Heart right ventricle (tissue), 16 donors: ENCODE measurements around the gene FBXW12. TPM values are rescaled to one million over a fixed set of nuclear protein-coding genes. Genes with fewer than 3 reads are reported as not detected.

ENCODE experiments used
- ATAC-seq, 8 donors: fragments of 200-7000 bp; cut with Tn5 transposase; one replicate each; pipeline ENCODE4 v1.9.1; 2020; ENCODE audit warnings: mild to moderate bottlenecking in 8 of 8, moderate library complexity in 8 of 8, moderate number of reproducible peaks in 1 of 8
- DNase-seq, 2 donors: peaks; one replicate each; pipeline ENCODE4 v3.0.0-alpha.2; 2020
- H3K27ac ChIP-seq, 10 donors: fragments of 200-600 bp; sonication (generic) in 2 of 10; one replicate each; pipeline versions ENCODE4 v1.5.0 to v1.8.0; 2020 to 2022; ENCODE audit warnings: mild to moderate bottlenecking in 3 of 10
- H3K27me3 ChIP-seq, 7 donors: fragments of 200-600 bp; one replicate each; pipeline ENCODE4 v1.8.0; 2021 to 2022; ENCODE audit warnings: mild to moderate bottlenecking in 2 of 7
- H3K36me3 ChIP-seq, 9 donors: fragments of 200-600 bp; sonication (generic) in 1 of 9; one replicate each; pipeline versions ENCODE4 v1.5.0 to v1.8.0; 2020 to 2022; ENCODE audit warnings: mild to moderate bottlenecking in 2 of 9
- H3K4me1 ChIP-seq, 9 donors: fragments of 200-600 bp; sonication (generic) in 1 of 9; one replicate each; pipeline versions ENCODE4 v1.5.0 to v1.8.0; 2020 to 2022; ENCODE audit warnings: mild to moderate bottlenecking in 4 of 9
- H3K4me3 ChIP-seq, 10 donors: fragments of 200-600 bp; sonication (generic) in 2 of 10; one replicate each; pipeline versions ENCODE4 v1.5.0 to v1.8.0; 2020 to 2022; ENCODE audit warnings: mild to moderate bottlenecking in 7 of 10, moderate library complexity in 2 of 10
- H3K9me3 ChIP-seq, 11 donors: fragments of 200-600 bp in 10 of 11; sonication (generic) in 2 of 11; one replicate each; pipeline versions ENCODE4 v1.5.0 to v1.8.0; 2013 to 2022; ENCODE audit warnings: mild to moderate bottlenecking in 2 of 11, control low read depth in 1 of 11, moderate library complexity in 1 of 11
- WGBS, 2 donors: extraction: QIAGEN DNeasy Blood & Tissue Kit; methylation state at CpG; one replicate each; pipeline ENCODE4 v1.1.7; 2013; ENCODE audit warnings: inconsistent platforms in 1 of 2; 5-methylcytosine and 5-hydroxymethylcytosine counted together
- intact Hi-C, 10 donors: fragments of 100-400 bp; cut with DNase I; formaldehyde crosslinking; loops; one replicate each; pipeline versions ENCODE4 v1.11.1 to v1.14.2; 2022
- polyA plus RNA-seq, 2 donors: library from polyadenylated mRNA; stranded (reverse); fragments of 200-250 nt; gene quantifications; one replicate each; pipeline ENCODE4 v1.2.3, GENCODE V29; 2013
- total RNA-seq, 10 donors: library from RNA; stranded (reverse); fragmentation: NEBNext Ultra II Directional in 3 of 10; extraction: Animal tissue kit (Norgen Biotek cat#: 25700) in 3 of 10; gene quantifications; one replicate each; pipeline versions ENCODE4 v1.2.1 to v1.2.4, GENCODE V29; 2021 to 2023
- TF ChIP-seq, protein P1 (sequence below), 9 donors: fragments of 200-600 bp; sonication (generic) in 2 of 9; IDR thresholded peaks; one replicate each; pipeline versions ENCODE4 v1.5.0 to v1.8.0; 2021 to 2022; ENCODE audit warnings: antibody characterized with exemption in 9 of 9, mild to moderate bottlenecking in 5 of 9, moderate library complexity in 1 of 9
- donor health status: Arrhythmogenic right ventricular cardiomyopathy.
- donor health status: ischemic (EF 13 %, LVEDD 7.1; RV severe dilation, severe dysfunction).
- donor health status: healthy with polysubstance abuse.
- donor health status: DM: no; HTN: yes; CAD: no.
- donor health status: DM: no; HTN: no; CAD: no.
- donor health status: ischemic (EF 25% LVEDD 6.9; RV normal size, moderate dysfunction).
- donor health status: ischemic (EF 25% LVEDD 5.7; RV mildly dilated, moderate dysfunction).
- donor health status: healthy.
- donor health status: DM: yes; HTN: yes; CAD: no.
- donor health status: Ischemic cardiomyopathy.
- donor health status: ischemic (EF 35%, LVEDD 5.7; RV mildly dilated, moderate dysfunction).
- donor health status: nonischemic (EF 11% LVEDD 7.7; RV severe dilation, severe dysfunction).
- donor health status: DM: yes; HTN: yes; CAD: no.
- donor health status: PGD.
- donor health status: ischemic (EF 29% LVEDD 5.4; RV normal size, mild dysfunction).
- donor health status: nonischemic (EF 23%, LVEDD 6.1; RV moderate dilation, normal function).

FBXW12 gene
- total and polyA plus RNA-seq, 12 donors: 0.28 to 0.29 TPM; not detected in 10

DNA sequence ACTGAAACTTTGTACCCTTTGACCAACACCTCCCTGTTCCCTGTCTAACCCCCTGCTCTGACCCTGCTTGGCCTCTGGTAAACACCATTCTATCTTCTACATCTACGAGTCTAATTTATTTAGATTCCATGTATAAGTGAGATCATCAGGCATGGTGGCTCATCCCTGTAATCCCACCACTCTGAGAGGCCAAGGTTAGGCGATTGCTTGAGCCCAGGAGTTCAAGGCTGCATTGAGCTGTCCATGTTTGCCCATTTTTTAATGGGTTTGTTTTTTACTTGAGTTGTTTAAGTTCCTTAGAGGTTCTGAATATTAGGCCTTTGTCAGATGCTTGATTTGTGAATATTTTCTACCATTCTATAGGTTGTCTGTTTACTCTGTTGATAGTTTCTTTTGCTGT, 16.9 kb downstream of the FBXW12 start:
- Histone ChIP-seq H3K27me3 (peaks cover 0 to 17% (median 0%) of the 10 kb centered on the region in 7 donors), H3K36me3 (no peaks in the 10 kb centered on the region), H3K9me3 (peaks cover 0 to 13% (median 5%) of the 10 kb centered on the region in 11 donors), H3K27ac (no peak overlapping the region), H3K4me1 (no peaks in the 10 kb centered on the region), H3K4me3 (no peak overlapping the region)
- no peak for DNase-seq
- 76 to 79% methylated on average over 2 of the region's 2 CpGs for WGBS, 2 donors
- intact Hi-C loops: no loop called here
- TF ChIP-seq, protein P1, sequence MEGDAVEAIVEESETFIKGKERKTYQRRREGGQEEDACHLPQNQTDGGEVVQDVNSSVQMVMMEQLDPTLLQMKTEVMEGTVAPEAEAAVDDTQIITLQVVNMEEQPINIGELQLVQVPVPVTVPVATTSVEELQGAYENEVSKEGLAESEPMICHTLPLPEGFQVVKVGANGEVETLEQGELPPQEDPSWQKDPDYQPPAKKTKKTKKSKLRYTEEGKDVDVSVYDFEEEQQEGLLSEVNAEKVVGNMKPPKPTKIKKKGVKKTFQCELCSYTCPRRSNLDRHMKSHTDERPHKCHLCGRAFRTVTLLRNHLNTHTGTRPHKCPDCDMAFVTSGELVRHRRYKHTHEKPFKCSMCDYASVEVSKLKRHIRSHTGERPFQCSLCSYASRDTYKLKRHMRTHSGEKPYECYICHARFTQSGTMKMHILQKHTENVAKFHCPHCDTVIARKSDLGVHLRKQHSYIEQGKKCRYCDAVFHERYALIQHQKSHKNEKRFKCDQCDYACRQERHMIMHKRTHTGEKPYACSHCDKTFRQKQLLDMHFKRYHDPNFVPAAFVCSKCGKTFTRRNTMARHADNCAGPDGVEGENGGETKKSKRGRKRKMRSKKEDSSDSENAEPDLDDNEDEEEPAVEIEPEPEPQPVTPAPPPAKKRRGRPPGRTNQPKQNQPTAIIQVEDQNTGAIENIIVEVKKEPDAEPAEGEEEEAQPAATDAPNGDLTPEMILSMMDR (IDR thresholded peaks at IDR 0.05): no peak
- ATAC-seq: no peak

DNA sequence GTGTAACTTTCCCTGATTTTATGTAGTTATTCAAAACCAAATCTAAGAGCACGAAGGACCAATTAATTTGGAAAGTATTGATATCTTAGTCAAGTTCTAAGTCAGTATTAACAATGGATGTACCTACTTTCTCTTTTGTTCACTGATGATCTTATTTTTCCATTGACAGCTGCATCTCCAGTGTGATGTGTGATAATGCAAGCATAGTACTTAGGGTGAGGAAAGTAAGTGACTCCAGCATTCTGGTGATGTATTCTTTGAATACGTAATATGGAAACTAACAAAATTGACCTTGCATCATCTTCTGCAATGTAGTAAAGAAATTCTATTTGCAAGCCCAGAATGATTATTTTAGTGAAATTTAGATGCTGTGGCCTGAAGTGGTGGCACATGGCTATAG, 22.4 kb downstream of the FBXW12 start:
- no peak overlapping the region for H3K4me3 ChIP-seq
- H3K27ac ChIP-seq: no peak overlapping the region
- H3K27me3 ChIP-seq: peaks cover 0 to 27% (median 0%) of the 10 kb centered on the region in 7 donors
- no peaks in the 10 kb centered on the region for H3K36me3 ChIP-seq
- no peaks in the 10 kb centered on the region for H3K9me3 ChIP-seq
- intact Hi-C loops: loop anchor here in 2 of 10 donors (10.0 kb wide), 2 partner anchors 110 to 120 kb away; no protein-coding TSS in a partner anchor
- ATAC-seq: no peak
- H3K4me1 ChIP-seq: no peaks in the 10 kb centered on the region
- WGBS, 2 donors: 87 to 93% methylated on average over 2 of the region's 2 CpGs
- TF ChIP-seq, protein P1 (IDR thresholded peaks at IDR 0.05): no peak
- DNase-seq: no peak

DNA sequence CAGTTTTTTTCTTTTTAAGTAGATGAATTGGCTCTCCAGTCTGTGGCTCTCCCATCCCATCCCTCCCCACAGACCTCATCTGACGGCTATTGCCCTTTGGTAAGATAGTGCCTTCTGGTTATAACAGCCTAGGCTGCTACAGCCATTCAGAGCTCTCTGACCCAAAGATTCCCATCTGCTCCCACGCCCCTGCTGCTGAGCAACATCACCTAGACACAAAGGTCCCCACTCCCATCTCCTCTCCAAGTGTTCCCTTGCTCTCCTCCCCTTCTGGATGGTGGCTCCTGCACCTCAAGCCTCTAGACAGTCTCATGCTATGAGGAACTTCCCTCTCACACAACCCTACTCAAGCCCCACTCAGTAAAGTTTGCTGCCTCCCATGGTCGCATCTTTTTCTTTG, 23.7 kb downstream of the FBXW12 start:
- intact Hi-C loops: loop anchor here in 2 of 10 donors (10.0 kb wide), 2 partner anchors 111 to 121 kb away; no protein-coding TSS in a partner anchor
- no peak for DNase-seq
- no peak for ATAC-seq
- no peaks in the 10 kb centered on the region for H3K4me1 ChIP-seq
- no peak overlapping the region for H3K4me3 ChIP-seq
- no peaks in the 10 kb centered on the region for H3K9me3 ChIP-seq
- WGBS, 2 donors: 62 to 65% methylated on average over 3 of the region's 3 CpGs
- H3K36me3 ChIP-seq: no peaks in the 10 kb centered on the region
- peaks cover 0 to 27% (median 0%) of the 10 kb centered on the region in 7 donors for H3K27me3 ChIP-seq
- no peak overlapping the region for H3K27ac ChIP-seq
- TF ChIP-seq, protein P1 (IDR thresholded peaks at IDR 0.05): no peak

DNA sequence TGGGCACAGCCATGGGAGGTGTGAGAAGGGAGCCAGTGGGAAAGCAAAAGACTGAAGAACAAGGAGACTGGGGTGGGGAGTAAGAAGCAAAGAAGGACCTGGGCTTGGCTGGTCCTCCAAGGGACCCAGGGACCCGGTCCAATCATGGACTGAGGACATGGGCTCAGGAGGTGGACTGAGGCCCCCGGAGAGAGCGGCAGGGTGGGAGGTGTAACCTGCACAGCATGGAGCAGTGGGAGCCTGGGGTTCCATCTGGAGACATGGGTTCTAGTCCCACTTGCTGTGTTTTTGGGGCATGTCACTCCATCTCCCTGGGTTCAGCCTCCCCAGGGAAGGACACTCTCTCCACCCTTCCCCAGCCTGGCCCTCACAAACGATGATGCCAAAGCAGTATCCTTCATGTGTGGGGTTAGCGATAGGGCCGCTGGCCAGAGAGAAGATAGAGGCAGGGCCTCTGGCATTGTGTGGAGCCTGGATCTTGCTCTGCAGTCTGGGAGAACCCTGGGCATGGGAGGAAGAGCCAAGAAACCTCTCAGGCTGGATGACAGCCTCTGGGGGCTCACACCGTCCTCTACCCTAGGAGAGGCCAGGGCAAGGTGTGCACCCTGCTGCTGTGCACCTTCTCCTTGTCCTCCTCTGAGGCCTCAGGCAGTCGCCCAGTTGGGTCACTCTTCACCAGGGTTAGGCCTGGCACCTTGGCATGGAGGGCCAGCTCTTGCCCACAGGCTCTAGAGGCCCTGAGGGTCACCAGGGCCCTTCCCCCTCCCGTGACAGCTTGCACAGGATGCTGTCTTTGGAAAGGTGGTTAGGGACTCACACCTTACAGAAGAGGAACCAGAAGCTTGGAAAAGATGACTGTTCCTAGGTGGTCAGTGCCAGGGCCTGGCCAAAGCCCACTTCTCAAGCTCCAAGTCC, 26.0 kb downstream of the FBXW12 start:
- whole genome bisulfite sequencing, 2 donors: 68 to 69% methylated on average over 9 of the region's 9 CpGs
- H3K4me1 ChIP-seq: peaks cover 0 to 11% (median 0%) of the 10 kb centered on the region in 9 donors
- H3K27ac ChIP-seq: no peak overlapping the region
- TF ChIP-seq, protein P1 (IDR thresholded peaks at IDR 0.05): no peak
- peak in 1 of 8 donors; percentile 6 for ATAC-seq
- H3K27me3 ChIP-seq: peaks cover 0 to 27% (median 0%) of the 10 kb centered on the region in 7 donors
- peaks cover 0 to 5% (median 0%) of the 10 kb centered on the region in 9 donors for H3K36me3 ChIP-seq
- no peak for DNase-seq
- H3K4me3 ChIP-seq: no peak overlapping the region
- intact Hi-C loops: loop anchor here in 2 of 10 donors (10.0 kb wide), 2 partner anchors 113 to 123 kb away; no protein-coding TSS in a partner anchor
- H3K9me3 ChIP-seq: no peaks in the 10 kb centered on the region
